C4-2B (cell line): ENCODE results near the gene KLHL22.
"Not testable (repeated sequence)": the region's sequence is repeated elsewhere in the genome, so short reads cannot be mapped to it uniquely, and the experiment has no call there.

Experiments used
- CTCF ChIP-seq: fragments of 450-650 bp; conservative IDR thresholded peaks from 2 replicates; pipeline ENCODE4 v1.5.1; 2017; ENCODE audit warnings: mild to moderate bottlenecking
- ZFX ChIP-seq: fragments of 450-650 bp; IDR thresholded peaks from 2 replicates; pipeline ENCODE4 v1.6.1; 2017

DNA sequence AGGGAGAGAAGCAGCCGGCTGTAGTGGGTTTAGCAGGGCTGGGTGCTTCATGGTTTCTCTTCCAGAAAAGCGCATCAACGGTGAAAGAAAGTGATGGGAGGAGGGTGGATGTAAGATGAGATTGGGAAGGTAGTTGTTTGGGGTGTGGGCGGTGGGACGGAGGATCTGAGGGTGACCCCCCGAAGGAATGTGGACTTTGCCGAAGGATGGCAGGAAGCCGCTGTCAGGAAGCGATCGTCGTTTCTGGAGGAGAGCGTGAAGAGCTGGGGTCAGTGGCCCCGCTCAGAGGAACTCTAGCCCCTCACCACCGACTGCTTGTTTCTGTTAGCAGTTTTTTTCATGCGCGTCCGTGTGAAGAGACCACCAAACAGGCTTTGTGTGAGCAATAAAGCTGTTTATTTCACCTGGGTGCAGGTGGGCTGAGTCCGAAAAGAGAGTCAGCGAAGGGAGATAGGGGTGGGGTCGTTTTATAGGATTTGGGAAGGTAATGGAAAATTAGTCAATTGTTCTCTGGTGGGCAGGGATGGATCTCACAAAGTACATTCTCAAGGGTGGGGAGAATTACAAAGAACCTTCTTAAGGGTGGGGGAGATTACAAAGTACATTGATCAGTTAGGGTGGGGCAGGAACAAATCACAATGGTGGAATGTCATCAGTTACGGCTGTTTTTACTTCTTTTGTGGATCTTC is 12.6 kb upstream of the KLHL22 start:
- TF ChIP-seq CTCF, ZFX: not testable (repeated sequence)
